Neural progenitor cell (in vitro differentiated cells): ENCODE results near the gene TRPM2. TPM values are rescaled to one million over a fixed set of nuclear protein-coding genes. Genes with fewer than 3 reads are reported as not detected.
A peak's percentile ranks its signal among the peaks of the same experiment; 100 is the strongest.

Experiments used
- DNase-seq: peaks from one replicate; pipeline ENCODE4 v3.0.0-alpha.2; 2016; ENCODE audit warnings: low spot score
- H2AFZ ChIP-seq: fragments of 200-600 bp; sonication (generic); replicated peaks from 2 replicates; pipeline ENCODE4 v1.6.1; 2016; ENCODE audit warnings: antibody characterized with exemption
- H3F3A ChIP-seq: fragments of 200-600 bp; sonication (generic); 2 replicates; pipeline ENCODE4 v1.6.1; 2016; ENCODE audit warnings: antibody characterized with exemption, low read depth
- H3K27ac ChIP-seq: fragments of 200-600 bp; sonication (generic); 2 replicates; pipeline ENCODE4 v1.5.1; 2016; ENCODE audit warnings: mild to moderate bottlenecking
- H3K27me3 ChIP-seq: fragments of 200-600 bp; sonication (generic); 2 replicates; pipeline ENCODE4 v1.6.1; 2016; ENCODE audit warnings: mild to moderate bottlenecking, moderate library complexity
- H3K36me3 ChIP-seq: fragments of 200-600 bp; sonication (generic); 2 replicates; pipeline ENCODE4 v1.5.1; 2016
- H3K4me1 ChIP-seq: fragments of 200-600 bp; sonication (generic); 2 replicates; pipeline ENCODE4 v1.6.1; 2016; ENCODE audit warnings: mixed run types
- H3K4me2 ChIP-seq: fragments of 200-600 bp; sonication (generic); 2 replicates; pipeline ENCODE4 v1.6.1; 2016
- H3K4me3 ChIP-seq: fragments of 200-600 bp; sonication (generic); 2 replicates; pipeline ENCODE4 v1.5.1; 2016
- H3K79me2 ChIP-seq: fragments of 200-600 bp; sonication (generic); 2 replicates; pipeline ENCODE4 v1.6.1; 2016; ENCODE audit warnings: low read depth
- H3K9ac ChIP-seq: fragments of 200-600 bp; sonication (generic); 2 replicates; pipeline ENCODE4 v1.6.1; 2016
- H3K9me3 ChIP-seq: fragments of 200-600 bp; sonication (generic); 2 replicates; pipeline ENCODE4 v1.5.1; 2016; ENCODE audit warnings: low read depth
- H4K20me1 ChIP-seq: fragments of 200-600 bp; sonication (generic); 2 replicates; pipeline ENCODE4 v1.6.1; 2016; ENCODE audit warnings: low read depth
- H3K27ac Mint-ChIP-seq: 3 replicates; pipeline ENCODE4 v1.8.0; 2021; ENCODE audit warnings: mixed read lengths
- H3K27me3 Mint-ChIP-seq: 2 replicates; pipeline ENCODE4 v1.8.0; 2022; ENCODE audit warnings: low read depth, mild to moderate bottlenecking, inconsistent platforms, moderate library complexity, mixed read lengths; ENCODE audit not compliant: insufficient read depth
- H3K36me3 Mint-ChIP-seq: 3 replicates; pipeline ENCODE4 v1.8.0; 2021; ENCODE audit warnings: mixed read lengths
- H3K4me1 Mint-ChIP-seq: 3 replicates; pipeline ENCODE4 v1.8.0; 2021; ENCODE audit warnings: mixed read lengths
- H3K4me3 Mint-ChIP-seq: 3 replicates; pipeline ENCODE4 v1.8.0; 2021; ENCODE audit warnings: mild to moderate bottlenecking, moderate library complexity, mixed read lengths
- H3K9me3 Mint-ChIP-seq: 3 replicates; pipeline ENCODE4 v1.8.0; 2020; ENCODE audit warnings: mixed read lengths
- EZH2 ChIP-seq: fragments of 200-600 bp; sonication (generic); IDR thresholded peaks from 2 replicates; pipeline ENCODE4 v1.6.1; 2017; ENCODE audit warnings: antibody characterized with exemption, mild to moderate bottlenecking, moderate library complexity
- EZH2phosphoT487 ChIP-seq: fragments of 200-600 bp; sonication (generic); IDR thresholded peaks from 2 replicates; pipeline ENCODE4 v1.6.1; 2017; ENCODE audit warnings: antibody characterized with exemption
- total RNA-seq: library from RNA; depleted of rRNA; stranded (reverse); fragments of >200 nt; gene quantifications from 2 replicates; pipeline ENCODE4 v1.2.3, GENCODE V29; 2015; ENCODE audit warnings: low replicate concordance
- TF ChIP-seq, protein P1 (sequence below): fragments of 200-600 bp; sonication (generic); IDR thresholded peaks from 2 replicates; pipeline ENCODE4 v1.5.1; 2017; ENCODE audit warnings: antibody characterized with exemption, mild to moderate bottlenecking

The TRPM2 gene
- total RNA-seq, 1 donor from 2014 or later, result not detected

DNA sequence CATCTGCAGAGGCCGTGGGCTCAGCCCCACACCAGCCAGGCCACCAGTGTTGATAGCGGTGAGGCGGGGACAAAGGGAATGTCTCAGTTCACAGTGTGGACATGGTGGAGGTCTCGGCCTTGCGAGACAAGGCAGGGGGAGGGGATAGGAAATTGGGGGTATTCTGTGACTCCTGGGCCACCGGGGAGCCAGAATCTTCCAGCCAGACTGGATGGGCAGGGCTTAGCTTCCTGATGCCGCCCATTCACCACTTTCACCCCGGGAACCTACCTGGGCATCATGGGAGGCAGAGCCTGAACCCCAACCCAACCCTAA is 107.0 kb downstream of the TRPM2 start:
- Histone ChIP-seq H3K9ac (no peak overlapping the region), H3F3A (no peaks in the 10 kb centered on the region), H3K27ac (no peak overlapping the region), H3K4me3 (no peak overlapping the region), H3K4me2 (no peak overlapping the region), H2AFZ (no peak overlapping the region), H3K79me2 (no peaks in the 10 kb centered on the region), H3K4me1 (no peaks in the 10 kb centered on the region), H3K27me3 (peaks cover 10% of the 10 kb centered on the region), H4K20me1 (no peaks in the 10 kb centered on the region), H3K36me3 (no peaks in the 10 kb centered on the region), H3K9me3 (no peaks in the 10 kb centered on the region)
- no peaks in the 10 kb centered on the region for H3K9me3 Mint-ChIP-seq
- DNase-seq, result no peak
- peaks cover 4% of the 10 kb centered on the region for H3K27me3 Mint-ChIP-seq
- H3K36me3 Mint-ChIP-seq, result no peaks in the 10 kb centered on the region
- no peak overlapping the region for H3K27ac Mint-ChIP-seq
- TF ChIP-seq EZH2phosphoT487, result no peak
- TF ChIP-seq, protein P1, sequence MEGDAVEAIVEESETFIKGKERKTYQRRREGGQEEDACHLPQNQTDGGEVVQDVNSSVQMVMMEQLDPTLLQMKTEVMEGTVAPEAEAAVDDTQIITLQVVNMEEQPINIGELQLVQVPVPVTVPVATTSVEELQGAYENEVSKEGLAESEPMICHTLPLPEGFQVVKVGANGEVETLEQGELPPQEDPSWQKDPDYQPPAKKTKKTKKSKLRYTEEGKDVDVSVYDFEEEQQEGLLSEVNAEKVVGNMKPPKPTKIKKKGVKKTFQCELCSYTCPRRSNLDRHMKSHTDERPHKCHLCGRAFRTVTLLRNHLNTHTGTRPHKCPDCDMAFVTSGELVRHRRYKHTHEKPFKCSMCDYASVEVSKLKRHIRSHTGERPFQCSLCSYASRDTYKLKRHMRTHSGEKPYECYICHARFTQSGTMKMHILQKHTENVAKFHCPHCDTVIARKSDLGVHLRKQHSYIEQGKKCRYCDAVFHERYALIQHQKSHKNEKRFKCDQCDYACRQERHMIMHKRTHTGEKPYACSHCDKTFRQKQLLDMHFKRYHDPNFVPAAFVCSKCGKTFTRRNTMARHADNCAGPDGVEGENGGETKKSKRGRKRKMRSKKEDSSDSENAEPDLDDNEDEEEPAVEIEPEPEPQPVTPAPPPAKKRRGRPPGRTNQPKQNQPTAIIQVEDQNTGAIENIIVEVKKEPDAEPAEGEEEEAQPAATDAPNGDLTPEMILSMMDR, result no peak
- no peak for TF ChIP-seq EZH2
- no peak overlapping the region for H3K4me3 Mint-ChIP-seq
- peaks cover 11% of the 10 kb centered on the region for H3K4me1 Mint-ChIP-seq

DNA sequence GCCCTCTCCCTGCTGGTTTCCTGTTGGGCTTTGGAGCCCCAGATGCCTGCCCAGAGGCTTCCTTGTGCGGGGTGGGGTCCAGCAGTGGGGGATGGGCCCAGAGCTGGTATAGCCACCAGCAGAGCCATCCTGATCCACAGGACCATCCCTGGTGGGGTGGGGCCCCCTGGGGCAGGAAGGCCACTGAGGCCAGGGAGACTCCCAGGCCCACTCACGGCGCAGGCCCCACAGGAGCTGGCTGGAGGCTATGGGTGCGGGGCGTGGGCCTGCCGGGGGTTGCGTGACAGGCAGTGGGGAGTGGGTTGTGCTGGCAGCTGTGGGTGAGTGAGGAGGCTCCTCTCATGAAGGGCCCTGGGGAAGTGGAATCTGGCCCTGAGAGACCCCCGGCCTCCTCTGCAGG is 107.6 kb downstream of the TRPM2 start:
- no peaks in the 10 kb centered on the region for H3K36me3 Mint-ChIP-seq
- H3K27ac Mint-ChIP-seq, result no peak overlapping the region
- peak overlapping the region; percentile 38 for H3K4me3 Mint-ChIP-seq
- H3K4me1 Mint-ChIP-seq, result peaks cover 11% of the 10 kb centered on the region
- H3K4me1 ChIP-seq, result no peaks in the 10 kb centered on the region
- no peaks in the 10 kb centered on the region for H3K9me3 ChIP-seq
- no peak overlapping the region for H3K27ac ChIP-seq
- no peak overlapping the region for H3K4me3 ChIP-seq
- H2AFZ ChIP-seq, result no peak overlapping the region
- DNase-seq, result no peak
- TF ChIP-seq EZH2 (no peak), EZH2phosphoT487 (no peak)
- TF ChIP-seq, protein P1, result no peak
- no peaks in the 10 kb centered on the region for H3K36me3 ChIP-seq
- H4K20me1 ChIP-seq, result no peaks in the 10 kb centered on the region
- no peak overlapping the region for H3K4me2 ChIP-seq
- H3K9ac ChIP-seq, result no peak overlapping the region
- H3K79me2 ChIP-seq, result no peaks in the 10 kb centered on the region
- peaks cover 5% of the 10 kb centered on the region for H3K27me3 ChIP-seq
- no peaks in the 10 kb centered on the region for H3F3A ChIP-seq
- H3K27me3 Mint-ChIP-seq, result peaks cover 4% of the 10 kb centered on the region
- no peaks in the 10 kb centered on the region for H3K9me3 Mint-ChIP-seq

DNA sequence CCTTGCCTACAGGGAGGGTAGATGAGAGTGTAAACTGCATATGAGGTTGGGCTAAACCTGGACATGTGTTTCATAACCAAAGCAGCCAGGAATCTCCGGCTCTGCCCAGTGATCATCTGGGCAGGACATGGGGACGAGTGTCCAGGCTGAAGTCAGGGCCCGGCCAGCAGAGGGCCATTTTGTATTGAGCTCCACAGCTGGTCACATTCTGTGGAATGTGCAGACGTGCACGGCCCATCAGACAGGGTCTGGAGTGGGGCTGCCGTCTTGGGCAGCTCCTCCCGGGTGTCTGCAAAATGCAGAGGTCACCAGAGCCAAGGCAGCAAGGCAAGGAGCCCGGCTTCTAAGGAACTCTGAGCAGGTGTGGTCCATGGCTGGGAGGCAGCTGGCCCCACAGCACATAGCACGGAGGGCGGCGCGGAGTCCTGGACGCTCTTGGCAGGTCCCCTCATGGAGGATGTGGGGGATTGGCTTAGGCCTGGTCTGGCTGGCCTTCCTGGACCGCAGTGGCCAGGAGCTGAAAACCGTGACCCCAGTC is 108.1 kb downstream of the TRPM2 start:
- no peak overlapping the region for H3K4me2 ChIP-seq
- H3K4me3 Mint-ChIP-seq, result no peak overlapping the region
- H2AFZ ChIP-seq, result no peak overlapping the region
- no peaks in the 10 kb centered on the region for H3K36me3 ChIP-seq
- no peaks in the 10 kb centered on the region for H3K27me3 ChIP-seq
- H3K9ac ChIP-seq, result no peak overlapping the region
- H3K9me3 Mint-ChIP-seq, result no peaks in the 10 kb centered on the region
- no peak for TF ChIP-seq EZH2
- TF ChIP-seq, protein P1, result peak; percentile 42
- H3K4me1 ChIP-seq, result no peaks in the 10 kb centered on the region
- peaks cover 11% of the 10 kb centered on the region for H3K4me1 Mint-ChIP-seq
- no peaks in the 10 kb centered on the region for H3K9me3 ChIP-seq
- no peaks in the 10 kb centered on the region for H4K20me1 ChIP-seq
- H3K27me3 Mint-ChIP-seq, result peaks cover 4% of the 10 kb centered on the region
- H3K36me3 Mint-ChIP-seq, result no peaks in the 10 kb centered on the region
- no peak overlapping the region for H3K27ac Mint-ChIP-seq
- H3F3A ChIP-seq, result no peaks in the 10 kb centered on the region
- no peak overlapping the region for H3K27ac ChIP-seq
- DNase-seq, result peak; percentile 40
- no peak overlapping the region for H3K4me3 ChIP-seq
- no peaks in the 10 kb centered on the region for H3K79me2 ChIP-seq
